GM12801 (cell line): Measurements from ENCODE around the gene RPS6KL1.

Experiments used
- TF ChIP-seq, protein P1 (sequence below): IDR thresholded peaks from one replicate; pipeline ENCODE4 v1.5.1; 2011; ENCODE audit warnings: control low read depth; ENCODE audit not compliant: insufficient read length; ENCODE audit errors: extremely low read depth

RPS6KL1 gene

DNA sequence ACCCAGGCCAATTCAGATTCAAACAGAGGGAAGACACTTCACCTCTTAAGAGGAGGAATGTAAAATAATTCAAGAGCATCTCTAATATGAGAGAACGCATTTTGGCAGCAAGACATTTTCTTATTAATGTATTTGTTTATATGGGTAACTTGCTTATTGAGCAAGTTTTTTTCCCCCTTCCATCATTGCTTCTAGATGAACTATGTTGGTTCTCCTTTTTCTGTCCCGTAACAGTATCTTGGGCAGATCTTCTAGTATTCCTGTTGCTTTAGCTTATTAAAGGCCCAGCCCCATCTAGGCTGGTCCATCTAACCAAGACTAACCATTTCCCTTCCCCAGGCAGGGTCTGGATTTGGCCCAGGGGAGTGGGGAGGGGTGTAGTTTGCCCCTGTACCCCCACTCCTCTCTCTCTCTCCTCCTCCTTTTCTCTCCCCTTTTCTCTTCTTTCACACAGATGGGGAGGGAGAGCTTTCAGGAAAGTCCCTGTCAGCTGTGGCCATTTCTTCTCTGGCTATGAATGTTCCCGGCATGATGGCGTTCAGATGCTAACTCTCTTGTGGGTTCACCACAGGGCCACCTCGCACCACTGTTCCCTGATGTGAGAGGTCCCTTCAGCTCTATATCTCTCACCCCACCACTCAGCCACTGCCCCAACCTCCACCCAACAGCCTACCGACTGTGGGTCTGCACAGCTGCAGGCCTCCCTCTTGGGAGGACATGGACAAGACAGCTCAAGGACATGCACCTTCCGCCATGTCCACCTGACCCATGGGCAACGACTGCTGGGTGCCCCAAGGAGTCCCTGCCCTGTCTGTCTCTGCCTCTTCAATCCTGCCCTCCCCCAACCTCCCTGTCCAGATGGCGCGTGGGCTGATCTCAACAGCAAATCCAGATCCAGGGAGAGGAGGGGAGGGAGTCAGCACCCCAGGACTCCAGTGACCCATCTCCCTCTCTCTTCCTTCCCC is 15.8 kb upstream of the RPS6KL1 start:
- TF ChIP-seq, protein P1, sequence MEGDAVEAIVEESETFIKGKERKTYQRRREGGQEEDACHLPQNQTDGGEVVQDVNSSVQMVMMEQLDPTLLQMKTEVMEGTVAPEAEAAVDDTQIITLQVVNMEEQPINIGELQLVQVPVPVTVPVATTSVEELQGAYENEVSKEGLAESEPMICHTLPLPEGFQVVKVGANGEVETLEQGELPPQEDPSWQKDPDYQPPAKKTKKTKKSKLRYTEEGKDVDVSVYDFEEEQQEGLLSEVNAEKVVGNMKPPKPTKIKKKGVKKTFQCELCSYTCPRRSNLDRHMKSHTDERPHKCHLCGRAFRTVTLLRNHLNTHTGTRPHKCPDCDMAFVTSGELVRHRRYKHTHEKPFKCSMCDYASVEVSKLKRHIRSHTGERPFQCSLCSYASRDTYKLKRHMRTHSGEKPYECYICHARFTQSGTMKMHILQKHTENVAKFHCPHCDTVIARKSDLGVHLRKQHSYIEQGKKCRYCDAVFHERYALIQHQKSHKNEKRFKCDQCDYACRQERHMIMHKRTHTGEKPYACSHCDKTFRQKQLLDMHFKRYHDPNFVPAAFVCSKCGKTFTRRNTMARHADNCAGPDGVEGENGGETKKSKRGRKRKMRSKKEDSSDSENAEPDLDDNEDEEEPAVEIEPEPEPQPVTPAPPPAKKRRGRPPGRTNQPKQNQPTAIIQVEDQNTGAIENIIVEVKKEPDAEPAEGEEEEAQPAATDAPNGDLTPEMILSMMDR: no peak

DNA sequence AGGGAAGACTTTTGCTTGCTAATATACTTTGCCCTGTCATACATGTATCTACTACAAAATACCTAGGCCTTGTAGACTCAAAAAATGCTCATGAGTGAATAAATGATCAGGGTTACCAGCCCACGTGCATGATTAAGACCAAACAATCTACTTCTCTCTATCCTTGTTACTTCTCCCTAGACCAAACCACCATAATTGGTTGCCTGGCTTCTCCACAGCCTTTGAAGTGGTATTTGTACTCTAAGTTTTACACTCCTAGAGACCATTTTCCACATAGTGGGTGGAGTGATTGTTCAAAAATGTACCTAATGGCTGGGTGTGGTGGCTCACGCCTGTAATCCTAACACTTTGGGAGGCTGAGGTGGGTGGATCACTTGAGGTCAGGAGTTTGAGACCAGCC is 14.1 kb upstream of the RPS6KL1 start:
- TF ChIP-seq, protein P1: no peak

DNA sequence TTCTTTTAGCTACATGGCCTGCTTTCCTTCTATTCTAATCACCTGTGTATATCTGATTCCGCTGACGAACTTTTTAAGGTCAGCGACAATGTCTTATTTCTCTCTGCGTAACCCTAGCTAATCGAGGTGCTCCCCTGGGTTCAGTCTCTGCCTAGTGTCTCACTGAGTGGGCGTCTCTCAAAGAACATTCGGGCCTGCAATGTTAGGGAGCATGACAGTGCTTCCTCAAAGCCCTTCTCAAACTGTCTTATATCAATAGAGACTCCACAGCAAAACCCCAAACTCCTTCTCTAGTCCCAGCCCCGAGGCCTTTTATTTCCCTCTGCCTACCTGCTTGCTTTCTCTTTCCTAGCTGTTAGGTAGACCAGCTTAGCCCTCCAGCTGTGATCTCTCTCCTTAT is 13.7 kb upstream of the RPS6KL1 start:
- TF ChIP-seq, protein P1: no peak

DNA sequence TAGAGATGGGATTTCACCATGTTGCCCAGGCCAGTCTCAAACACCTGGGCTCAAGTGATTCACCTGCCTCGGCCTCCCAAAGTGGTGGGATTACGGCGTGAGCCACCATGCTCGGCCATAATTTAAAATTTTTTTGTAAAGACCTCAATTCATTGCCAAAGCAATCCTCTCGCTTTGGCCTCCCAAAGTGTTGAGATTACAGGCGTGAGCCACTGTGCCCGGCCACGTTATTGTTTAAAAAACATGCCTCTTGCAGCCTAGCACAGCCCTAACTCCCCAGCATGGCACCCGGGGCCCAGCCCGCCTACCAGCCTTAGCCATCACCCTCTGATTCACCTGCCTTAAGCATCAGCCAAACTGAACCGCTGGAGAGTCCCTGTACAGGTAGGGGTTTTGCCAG is 13.1 kb upstream of the RPS6KL1 start:
- TF ChIP-seq, protein P1: no peak

DNA sequence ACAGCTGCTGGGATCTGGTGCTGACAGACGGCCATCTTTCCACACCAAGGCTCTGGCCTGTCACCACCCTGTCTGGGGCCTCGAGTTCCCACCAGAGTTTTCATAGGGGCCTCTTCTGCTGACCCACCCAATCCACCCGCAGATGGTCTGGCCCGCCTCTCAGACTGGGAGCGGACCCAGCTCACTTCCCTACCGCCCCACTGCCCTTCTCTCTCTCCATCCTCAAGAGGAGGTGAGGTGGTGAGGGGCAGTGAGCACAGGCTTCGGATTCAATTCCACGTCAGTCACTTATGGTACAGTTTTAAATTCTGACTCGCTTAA is 12.3 kb upstream of the RPS6KL1 start:
- TF ChIP-seq, protein P1: no peak

DNA sequence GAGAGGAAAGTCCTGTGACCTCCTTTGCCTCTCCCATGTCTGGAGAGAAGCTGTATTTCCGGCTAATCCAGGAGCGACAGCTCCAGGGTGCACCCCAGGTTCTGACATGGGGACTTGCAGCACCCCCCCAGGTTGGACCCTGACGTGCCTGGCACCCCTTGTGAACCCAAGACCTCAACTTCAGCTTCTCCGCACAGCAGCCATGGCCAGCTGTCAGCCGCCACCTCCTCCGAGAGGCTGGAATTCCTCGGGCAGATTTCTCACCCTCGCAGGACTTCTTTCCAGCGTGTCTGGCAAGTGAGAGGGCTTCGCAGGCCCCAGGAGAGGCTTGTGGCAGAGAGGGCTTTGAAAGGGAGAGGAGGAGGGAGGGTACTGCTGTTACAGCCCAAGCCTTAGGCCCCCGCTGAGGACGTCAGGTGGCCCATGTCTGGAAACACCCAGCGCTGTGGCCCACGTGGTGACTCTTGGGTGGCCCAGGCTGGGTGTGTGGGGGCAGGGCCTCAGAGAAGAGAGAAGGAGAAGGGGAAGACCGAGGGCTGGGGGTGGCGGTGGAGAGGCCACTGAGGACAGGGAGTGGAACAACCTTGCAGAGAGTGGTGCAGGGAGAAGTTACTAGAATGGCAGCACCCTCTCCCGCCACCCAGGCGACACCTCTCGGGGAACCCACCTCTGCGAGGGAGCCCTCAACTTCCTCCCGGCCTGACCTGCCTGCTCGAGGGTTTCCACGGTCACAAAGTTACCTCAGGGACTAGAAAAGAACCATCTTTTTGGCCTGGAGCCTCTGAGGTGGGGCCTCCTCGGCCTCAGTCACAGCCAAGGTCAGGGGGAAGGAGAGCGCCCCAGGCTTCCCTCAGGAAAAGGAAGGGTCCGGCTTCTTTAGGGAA is 11.7 kb upstream of the RPS6KL1 start:
- TF ChIP-seq, protein P1: no peak

DNA sequence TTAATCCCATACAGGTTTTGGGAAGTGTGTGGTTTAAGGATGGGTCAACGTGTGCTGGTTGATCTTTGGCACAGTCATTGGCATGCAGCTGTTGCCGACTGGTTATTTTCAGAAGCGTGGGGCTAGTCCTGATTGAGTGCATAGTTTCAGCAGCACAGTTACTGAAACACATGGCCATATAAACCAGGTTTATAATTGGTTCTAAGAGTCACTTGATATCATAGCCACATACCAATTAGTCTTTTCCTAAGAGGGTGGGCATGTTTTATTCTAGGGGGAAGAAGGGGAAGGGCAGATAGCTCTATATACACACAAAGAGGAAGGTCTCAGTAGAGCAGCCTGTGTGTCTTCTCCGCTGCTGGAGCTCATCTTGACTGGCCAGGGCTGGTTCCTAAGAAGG is 11.0 kb upstream of the RPS6KL1 start:
- TF ChIP-seq, protein P1: no peak
